ENCODE measurements around the gene SERPINA1. TPM values are rescaled to one million over a fixed set of nuclear protein-coding genes. Genes with fewer than 3 reads are reported as not detected.
A peak's percentile ranks its signal among the peaks of the same experiment; 100 is the strongest.
"Not testable (repeated sequence)": the region's sequence is repeated elsewhere in the genome, so short reads cannot be mapped to it uniquely, and the experiment has no call there.

SERPINA1 gene
- total RNA-seq, 1 experiment from 2014 or later: 0.89 TPM

DNA sequence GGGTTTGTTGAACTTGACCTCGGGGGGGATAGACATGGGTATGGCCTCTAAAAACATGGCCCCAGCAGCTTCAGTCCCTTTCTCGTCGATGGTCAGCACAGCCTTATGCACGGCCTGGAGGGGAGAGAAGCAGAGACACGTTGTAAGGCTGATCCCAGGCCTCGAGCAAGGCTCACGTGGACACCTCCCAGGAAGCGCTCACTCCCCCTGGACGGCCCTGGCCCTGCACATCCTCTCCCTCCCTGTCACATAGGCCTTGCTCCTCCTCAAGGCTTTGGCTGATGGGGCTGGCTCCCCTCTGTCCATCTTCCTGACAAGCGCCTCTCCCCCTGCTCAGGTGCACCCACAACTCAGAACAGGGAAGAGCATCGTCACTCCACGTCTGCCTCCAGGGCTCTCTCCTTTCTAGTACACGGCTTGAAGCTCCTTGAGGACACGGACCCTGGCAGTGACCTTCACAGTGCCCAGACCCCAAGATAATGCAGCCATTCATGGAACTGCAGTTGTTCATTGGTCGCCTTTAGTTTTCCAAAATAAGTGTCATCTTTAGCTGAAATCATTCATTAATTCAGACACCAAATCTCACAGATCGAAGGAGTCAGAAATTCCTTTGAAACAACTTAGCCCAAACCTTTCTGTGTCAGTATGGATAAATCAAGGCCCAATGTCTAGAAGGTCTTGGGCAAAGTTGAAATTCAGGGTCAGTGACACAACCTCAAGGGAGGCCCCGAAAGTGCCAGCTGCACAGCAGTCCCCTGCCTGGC is 9.7 kb downstream of the SERPINA1 start:
- no peak for DNase-seq
- H3K27me3 ChIP-seq: no peaks in the 10 kb centered on the region
- H3K4me3 ChIP-seq: no peak overlapping the region
- H3K36me3 ChIP-seq: no peaks in the 10 kb centered on the region
- no peaks in the 10 kb centered on the region for H3K9me3 ChIP-seq

- DNase-seq: no peak
- H3K27me3 ChIP-seq: no peaks in the 10 kb centered on the region
- H3K9me3 ChIP-seq: no peaks in the 10 kb centered on the region
- H3K36me3 ChIP-seq: no peaks in the 10 kb centered on the region
- no peak overlapping the region for H3K4me3 ChIP-seq
Observed at GRCh38 chr14:94377866-94378470, 10.4 kb downstream of the SERPINA1 start.

DNA sequence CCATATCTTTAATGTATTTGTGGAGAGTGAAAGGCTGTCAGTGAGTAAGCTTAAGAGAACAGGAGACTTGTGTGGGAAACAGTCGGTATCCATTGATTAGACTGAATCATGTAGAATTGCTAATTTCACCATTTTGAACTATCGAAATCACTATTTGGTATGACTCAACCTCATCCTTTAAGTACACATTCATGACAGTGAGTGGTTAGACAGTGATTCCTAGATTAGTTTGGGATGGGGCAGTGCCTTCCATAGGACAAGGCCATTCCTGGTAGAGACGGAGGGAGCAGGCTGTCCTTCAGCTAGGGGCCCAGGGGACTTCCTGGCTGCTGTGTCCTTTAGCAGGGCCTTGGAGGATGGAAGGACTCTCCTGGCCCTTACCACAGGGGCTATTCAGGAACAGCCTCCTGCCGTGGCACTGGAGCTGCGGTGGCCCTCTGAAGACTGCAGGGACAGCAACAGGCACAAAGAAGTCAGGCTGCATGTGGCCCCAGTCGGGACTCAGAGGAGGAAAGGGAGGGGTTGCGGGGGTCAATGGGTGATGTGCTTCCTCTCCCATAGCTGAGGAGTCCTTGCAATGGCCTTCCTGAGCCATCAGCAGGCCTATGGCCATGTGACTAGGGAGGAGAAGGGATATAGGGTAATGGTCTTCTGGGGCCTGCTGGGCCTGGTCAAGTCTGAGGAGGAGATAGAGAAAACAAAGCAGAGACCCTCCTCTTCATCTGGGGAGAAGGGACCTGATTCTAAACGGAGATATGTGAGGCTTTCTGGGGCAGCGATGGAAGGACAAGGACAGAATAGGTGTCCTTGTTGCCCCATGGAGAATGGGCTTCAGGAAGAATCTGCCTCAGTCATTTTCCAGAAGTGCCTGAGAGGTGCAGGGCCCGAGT is 11.2 kb downstream of the SERPINA1 start:
- no peak for DNase-seq
- H3K36me3 ChIP-seq: no peaks in the 10 kb centered on the region
- no peak overlapping the region for H3K4me3 ChIP-seq
- no peaks in the 10 kb centered on the region for H3K27me3 ChIP-seq
- no peaks in the 10 kb centered on the region for H3K9me3 ChIP-seq

- Histone ChIP-seq H3K36me3 (no peaks in the 10 kb centered on the region), H3K9me3 (no peaks in the 10 kb centered on the region), H3K27me3 (no peaks in the 10 kb centered on the region), H3K4me3 (no peak overlapping the region)
- DNase-seq: no peak
Observed at GRCh38 chr14:94376108-94376975, 12.1 kb downstream of the SERPINA1 start.

GRCh38 chr14:94375552-94376107 is 12.8 kb downstream of the SERPINA1 start:
- Histone ChIP-seq H3K9me3 (no peaks in the 10 kb centered on the region), H3K27me3 (no peaks in the 10 kb centered on the region), H3K4me3 (no peak overlapping the region), H3K36me3 (no peaks in the 10 kb centered on the region)
- no peak for DNase-seq

- H3K9me3 ChIP-seq: no peaks in the 10 kb centered on the region
- DNase-seq: no peak
- H3K36me3 ChIP-seq: no peaks in the 10 kb centered on the region
- no peaks in the 10 kb centered on the region for H3K27me3 ChIP-seq
- H3K4me3 ChIP-seq: no peak overlapping the region
Observed at GRCh38 chr14:94374749-94375260, 13.6 kb downstream of the SERPINA1 start.

DNA sequence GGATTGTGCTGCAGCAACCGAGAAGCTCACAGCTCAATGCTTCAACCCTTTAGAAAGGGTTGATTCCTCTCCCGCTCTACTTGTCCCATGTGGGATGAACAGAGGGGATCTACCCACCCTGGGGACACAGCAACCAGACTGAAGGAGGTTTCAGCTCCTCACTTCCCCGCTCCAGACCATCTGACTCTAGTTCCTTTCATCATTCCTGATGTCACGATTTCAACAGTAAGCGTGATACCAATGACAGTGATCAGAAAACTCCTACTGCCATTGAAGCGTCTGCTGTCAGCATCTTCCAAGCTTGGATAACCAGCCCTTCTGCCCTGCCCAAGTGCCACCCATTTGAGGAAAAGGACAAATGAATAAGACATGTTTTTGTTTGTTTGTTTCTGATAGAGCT is 14.3 kb downstream of the SERPINA1 start:
- Histone ChIP-seq H3K4me3 (no peak overlapping the region), H3K9me3 (no peaks in the 10 kb centered on the region), H3K27me3 (no peaks in the 10 kb centered on the region), H3K36me3 (no peaks in the 10 kb centered on the region)
- no peak for DNase-seq

DNA sequence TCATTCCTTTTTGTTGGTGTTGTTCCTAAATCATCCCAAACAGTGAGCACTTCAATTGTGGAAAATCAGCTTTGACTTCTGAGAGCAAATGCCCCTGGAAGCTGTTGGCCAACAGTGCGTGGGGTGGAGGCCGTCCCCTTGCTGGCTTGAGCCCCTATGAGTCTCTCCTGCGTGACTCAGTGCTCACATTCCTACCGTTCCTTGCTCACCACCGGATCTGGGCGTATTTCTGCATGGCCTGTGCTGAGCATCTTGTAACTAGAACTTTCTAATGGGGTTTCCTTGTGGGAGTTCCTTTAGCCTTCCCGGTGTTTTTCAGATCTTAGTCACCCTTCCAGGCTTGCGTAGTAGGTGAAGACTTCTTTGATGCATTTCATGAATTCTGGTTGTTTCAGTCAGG is 14.7 kb downstream of the SERPINA1 start:
- no peaks in the 10 kb centered on the region for H3K36me3 ChIP-seq
- no peak overlapping the region for H3K4me3 ChIP-seq
- H3K9me3 ChIP-seq: no peaks in the 10 kb centered on the region
- DNase-seq: peak; percentile 90
- H3K27me3 ChIP-seq: no peaks in the 10 kb centered on the region

- H3K27me3 ChIP-seq: no peaks in the 10 kb centered on the region
- no peak for DNase-seq
- no peaks in the 10 kb centered on the region for H3K36me3 ChIP-seq
- no peaks in the 10 kb centered on the region for H3K9me3 ChIP-seq
- H3K4me3 ChIP-seq: no peak overlapping the region
Observed at GRCh38 chr14:94372021-94372605, 16.3 kb downstream of the SERPINA1 start.

DNA sequence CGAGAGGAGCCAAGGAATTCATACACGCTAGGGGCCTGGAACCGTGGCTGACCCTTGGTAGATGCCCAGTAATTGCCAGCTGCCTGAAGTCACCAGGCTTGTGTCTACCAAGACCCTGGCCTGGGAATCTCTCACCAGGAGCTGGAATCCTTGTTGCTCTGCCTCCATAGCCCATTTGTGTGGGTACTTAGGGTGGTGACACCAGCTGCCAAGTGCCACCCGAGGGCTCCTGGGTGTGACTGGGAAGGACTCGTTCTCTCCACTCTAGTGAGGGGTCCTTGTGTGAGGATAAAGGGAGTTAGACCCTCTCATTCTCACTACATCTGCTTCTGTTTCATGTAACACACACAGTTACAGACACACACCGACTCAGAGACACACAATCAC is 17.9 kb downstream of the SERPINA1 start:
- H3K4me3 ChIP-seq: no peak overlapping the region
- no peak for DNase-seq
- H3K9me3 ChIP-seq: no peaks in the 10 kb centered on the region
- H3K27me3 ChIP-seq: no peaks in the 10 kb centered on the region
- H3K36me3 ChIP-seq: no peaks in the 10 kb centered on the region

- not testable (repeated sequence) for H3K9me3 ChIP-seq, DNase-seq, H3K27me3 ChIP-seq, H3K4me3 ChIP-seq, H3K36me3 ChIP-seq
Observed at GRCh38 chr14:94369766-94370523, 18.5 kb downstream of the SERPINA1 start.

GRCh38 chr14:94368956-94369355 is 19.4 kb downstream of the SERPINA1 start:
- Histone ChIP-seq H3K36me3 (no peaks in the 10 kb centered on the region), H3K9me3 (no peaks in the 10 kb centered on the region), H3K4me3 (no peak overlapping the region), H3K27me3 (no peaks in the 10 kb centered on the region)
- no peak for DNase-seq

- Histone ChIP-seq H3K9me3 (no peaks in the 10 kb centered on the region), H3K4me3 (no peak overlapping the region), H3K36me3 (no peaks in the 10 kb centered on the region), H3K27me3 (no peaks in the 10 kb centered on the region)
- no peak for DNase-seq
Observed at GRCh38 chr14:94368243-94368590, 20.2 kb downstream of the SERPINA1 start.

- DNase-seq: no peak
- no peaks in the 10 kb centered on the region for H3K27me3 ChIP-seq
- H3K4me3 ChIP-seq: no peak overlapping the region
- H3K9me3 ChIP-seq: no peaks in the 10 kb centered on the region
- H3K36me3 ChIP-seq: no peaks in the 10 kb centered on the region
Observed at GRCh38 chr14:94367347-94368242, 20.8 kb downstream of the SERPINA1 start.
